Measurements from ENCODE around the gene SSBP4. TPM values are rescaled to one million over a fixed set of nuclear protein-coding genes. Genes with fewer than 3 reads are reported as not detected.

SSBP4 gene
- total and polyA plus RNA-seq, 9 of the 15 experiments (the other 6 are each of a cell fraction or from before 2014, with no cell fraction given) = 1.1 to 189 (median 39.0) TPM

DNA sequence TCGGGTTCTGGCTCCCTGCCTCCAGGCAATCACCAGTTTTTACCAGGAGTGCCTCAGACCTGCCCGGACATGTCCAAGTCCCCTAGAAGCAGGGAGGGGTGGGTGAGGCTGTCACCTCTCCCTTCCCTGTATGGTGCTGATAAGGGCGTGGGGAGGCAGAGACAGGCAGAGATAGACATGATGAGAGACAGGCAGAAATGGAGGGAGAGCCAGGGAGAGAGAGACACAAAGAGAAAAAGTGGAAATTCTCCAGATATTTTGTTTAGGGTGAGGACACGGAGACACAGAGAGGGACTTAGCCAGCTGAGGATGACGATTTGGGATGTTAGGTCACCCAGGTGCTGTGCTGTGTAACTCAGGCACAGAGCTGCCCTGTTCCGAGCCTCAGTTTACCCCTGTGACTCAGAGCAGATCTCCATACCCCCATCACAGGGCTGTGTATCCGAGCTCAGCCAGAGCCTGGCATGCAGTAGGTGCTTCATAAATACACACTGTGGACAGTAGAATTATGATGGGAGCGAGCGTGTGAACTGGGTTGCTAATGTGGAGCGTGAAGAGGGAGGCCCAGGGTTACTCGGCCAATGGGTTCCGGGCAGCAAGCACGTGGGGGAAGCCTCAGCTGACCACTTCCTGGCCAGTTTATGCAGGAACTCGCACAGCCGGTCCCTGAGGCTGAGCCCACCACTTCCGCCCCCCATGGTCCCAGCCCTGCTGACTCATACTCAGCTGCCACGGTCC lies 45.1 kb upstream of the SSBP4 start (continued):
- TF ChIP-seq BCLAF1 (IDR thresholded peaks at IDR 0.05; ENCODE audit: borderline replicate concordance in 1 of 2, control insufficient read depth in 1 of 2, low read depth in 2 of 2, low read length in 1 of 2) (peak in 1 of 2 experiments; percentile 67; a peak in 1 of 4 replicates), AFF4 (CRISPR knock-in tag; IDR thresholded peaks at IDR 0.05) (no peak), SIN3A (IDR thresholded peaks at IDR 0.05; ENCODE audit: borderline replicate concordance in 2 of 2, control insufficient read depth in 1 of 2, low read depth in 2 of 2, low read length in 2 of 2) (peak; percentile 46 to 87; a peak in 1 of 4 replicates), TFE3 (CRISPR knock-in tag; IDR thresholded peaks at IDR 0.05) (peak; percentile 3; the same call in 1 of the 2 replicates), ATF1 (CRISPR knock-in tag; IDR thresholded peaks at IDR 0.05) (no peak), ATF1 (tag; IDR thresholded peaks at IDR 0.05) (peak; percentile 86), KLF13 (tag; IDR thresholded peaks at IDR 0.05; ENCODE audit: borderline replicate concordance, low read depth) (peak; percentile 25; the same call in 1 of the 2 replicates), ZNF224 (CRISPR knock-in tag; IDR thresholded peaks at IDR 0.05) (no peak), SAFB (IDR thresholded peaks at IDR 0.05; ENCODE audit: borderline replicate concordance, low read depth, low read length) (no peak)
- TF ChIP-seq, protein P1, sequence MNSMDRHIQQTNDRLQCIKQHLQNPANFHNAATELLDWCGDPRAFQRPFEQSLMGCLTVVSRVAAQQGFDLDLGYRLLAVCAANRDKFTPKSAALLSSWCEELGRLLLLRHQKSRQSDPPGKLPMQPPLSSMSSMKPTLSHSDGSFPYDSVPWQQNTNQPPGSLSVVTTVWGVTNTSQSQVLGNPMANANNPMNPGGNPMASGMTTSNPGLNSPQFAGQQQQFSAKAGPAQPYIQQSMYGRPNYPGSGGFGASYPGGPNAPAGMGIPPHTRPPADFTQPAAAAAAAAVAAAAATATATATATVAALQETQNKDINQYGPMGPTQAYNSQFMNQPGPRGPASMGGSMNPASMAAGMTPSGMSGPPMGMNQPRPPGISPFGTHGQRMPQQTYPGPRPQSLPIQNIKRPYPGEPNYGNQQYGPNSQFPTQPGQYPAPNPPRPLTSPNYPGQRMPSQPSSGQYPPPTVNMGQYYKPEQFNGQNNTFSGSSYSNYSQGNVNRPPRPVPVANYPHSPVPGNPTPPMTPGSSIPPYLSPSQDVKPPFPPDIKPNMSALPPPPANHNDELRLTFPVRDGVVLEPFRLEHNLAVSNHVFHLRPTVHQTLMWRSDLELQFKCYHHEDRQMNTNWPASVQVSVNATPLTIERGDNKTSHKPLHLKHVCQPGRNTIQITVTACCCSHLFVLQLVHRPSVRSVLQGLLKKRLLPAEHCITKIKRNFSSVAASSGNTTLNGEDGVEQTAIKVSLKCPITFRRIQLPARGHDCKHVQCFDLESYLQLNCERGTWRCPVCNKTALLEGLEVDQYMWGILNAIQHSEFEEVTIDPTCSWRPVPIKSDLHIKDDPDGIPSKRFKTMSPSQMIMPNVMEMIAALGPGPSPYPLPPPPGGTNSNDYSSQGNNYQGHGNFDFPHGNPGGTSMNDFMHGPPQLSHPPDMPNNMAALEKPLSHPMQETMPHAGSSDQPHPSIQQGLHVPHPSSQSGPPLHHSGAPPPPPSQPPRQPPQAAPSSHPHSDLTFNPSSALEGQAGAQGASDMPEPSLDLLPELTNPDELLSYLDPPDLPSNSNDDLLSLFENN (IDR thresholded peaks at IDR 0.05; ENCODE audit: low read depth in 2 of 2, low read length in 2 of 2) = peak in 1 of 2 experiments; percentile 90; a peak in 2 of 4 replicates
- TF ChIP-seq, protein P2, sequence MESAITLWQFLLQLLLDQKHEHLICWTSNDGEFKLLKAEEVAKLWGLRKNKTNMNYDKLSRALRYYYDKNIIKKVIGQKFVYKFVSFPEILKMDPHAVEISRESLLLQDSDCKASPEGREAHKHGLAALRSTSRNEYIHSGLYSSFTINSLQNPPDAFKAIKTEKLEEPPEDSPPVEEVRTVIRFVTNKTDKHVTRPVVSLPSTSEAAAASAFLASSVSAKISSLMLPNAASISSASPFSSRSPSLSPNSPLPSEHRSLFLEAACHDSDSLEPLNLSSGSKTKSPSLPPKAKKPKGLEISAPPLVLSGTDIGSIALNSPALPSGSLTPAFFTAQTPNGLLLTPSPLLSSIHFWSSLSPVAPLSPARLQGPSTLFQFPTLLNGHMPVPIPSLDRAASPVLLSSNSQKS (CRISPR knock-in tag; IDR thresholded peaks at IDR 0.05) = no peak

Data from K562 (cell line).